GM12878 (cell line): ENCODE data around the gene ATOSB.

Experiments used
- CBX3 ChIP-seq: fragments of 200-600 bp; sonication (generic); IDR thresholded peaks from 2 replicates; pipeline ENCODE4 v1.6.1; 2016; ENCODE audit warnings: low read depth, borderline replicate concordance
- TF ChIP-seq, protein P1 (sequence below): fragments of 450-650 bp; IDR thresholded peaks from 2 replicates; pipeline ENCODE4 v1.6.1; 2016; ENCODE audit warnings: mild to moderate bottlenecking

DNA sequence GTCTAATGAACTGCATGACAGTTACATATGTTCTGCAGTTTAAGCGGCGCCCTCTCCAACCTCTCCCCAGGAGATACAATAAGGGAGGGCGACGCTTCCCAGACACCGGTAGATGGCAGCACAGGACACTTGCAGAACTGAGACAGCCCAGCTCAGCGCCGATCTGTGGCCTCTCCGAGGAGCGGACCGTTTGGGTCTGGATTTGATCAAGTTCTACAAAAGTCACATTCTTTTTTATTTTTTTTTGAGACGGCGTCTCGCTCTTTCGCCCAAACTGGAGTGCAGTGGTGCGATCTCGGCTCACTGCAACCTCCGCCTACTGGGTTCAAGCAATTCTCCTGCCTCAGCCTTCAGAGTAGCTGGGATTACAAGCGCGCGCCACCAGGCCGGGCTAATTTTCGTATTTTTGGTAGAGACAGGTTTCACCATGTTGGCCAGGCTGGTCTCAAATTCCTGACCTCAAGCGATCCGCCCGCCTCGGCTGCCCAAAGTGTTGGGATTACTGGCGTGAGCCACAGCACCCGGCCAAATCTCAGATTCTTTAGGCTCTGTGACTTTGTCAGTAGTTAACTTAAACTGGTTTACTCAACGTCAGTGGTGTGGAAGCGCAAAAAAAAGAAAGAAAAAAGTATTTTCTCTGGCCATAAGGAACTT is 1.4 kb upstream of the ATOSB start:
- TF ChIP-seq CBX3 = no peak
- TF ChIP-seq, protein P1, sequence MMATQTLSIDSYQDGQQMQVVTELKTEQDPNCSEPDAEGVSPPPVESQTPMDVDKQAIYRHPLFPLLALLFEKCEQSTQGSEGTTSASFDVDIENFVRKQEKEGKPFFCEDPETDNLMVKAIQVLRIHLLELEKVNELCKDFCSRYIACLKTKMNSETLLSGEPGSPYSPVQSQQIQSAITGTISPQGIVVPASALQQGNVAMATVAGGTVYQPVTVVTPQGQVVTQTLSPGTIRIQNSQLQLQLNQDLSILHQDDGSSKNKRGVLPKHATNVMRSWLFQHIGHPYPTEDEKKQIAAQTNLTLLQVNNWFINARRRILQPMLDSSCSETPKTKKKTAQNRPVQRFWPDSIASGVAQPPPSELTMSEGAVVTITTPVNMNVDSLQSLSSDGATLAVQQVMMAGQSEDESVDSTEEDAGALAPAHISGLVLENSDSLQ = no peak
